Measurements from ENCODE around the gene SECISBP2L.

Gene SECISBP2L

GRCh38 chr15:48968066-48968465, 78.2 kb downstream of the SECISBP2L start:
- TF ChIP-seq CTCF (IDR thresholded peaks at IDR 0.05; ENCODE audit: low read depth, low read length, poor library complexity, severe bottlenecking): no peak
- no peak for TF ChIP-seq EZH2phosphoT487 (IDR thresholded peaks at IDR 0.05; ENCODE audit: borderline replicate concordance, low read length)
- no peak overlapping the region for H3K4me3 ChIP-seq (ENCODE audit: low read length)
- H3K27ac ChIP-seq (ENCODE audit: low read depth, low read length): no peak overlapping the region
- no peaks in the 10 kb centered on the region for H3K36me3 ChIP-seq (ENCODE audit: control insufficient read depth, low read length)
- H3K9me3 ChIP-seq (ENCODE audit: control insufficient read depth, insufficient read depth, low read length): no peaks in the 10 kb centered on the region
- no peaks in the 10 kb centered on the region for H4K20me1 ChIP-seq (ENCODE audit: control insufficient read depth, insufficient read depth, low read depth, low read length)
- no peaks in the 10 kb centered on the region for H3K9me2 ChIP-seq (replicated peaks; ENCODE audit: control insufficient read depth, low read length)
- no peaks in the 10 kb centered on the region for H3K79me2 ChIP-seq (ENCODE audit: control insufficient read depth, low read length)
- H3K27me3 ChIP-seq (ENCODE audit: control insufficient read depth, low read length): no peaks in the 10 kb centered on the region
- no peak overlapping the region for H3K4me2 ChIP-seq (ENCODE audit: low read length)
- H3K4me1 ChIP-seq (ENCODE audit: control insufficient read depth, low read length): no peaks in the 10 kb centered on the region
- H3F3A ChIP-seq (ENCODE audit: control insufficient read depth, insufficient read depth): no peaks in the 10 kb centered on the region

GRCh38 chr15:48967336-48967735, 78.9 kb downstream of the SECISBP2L start:
- Histone ChIP-seq H3K4me3 (ENCODE audit: low read length) (no peak overlapping the region), H3K9me2 (replicated peaks; ENCODE audit: control insufficient read depth, low read length) (no peaks in the 10 kb centered on the region), H3K79me2 (ENCODE audit: control insufficient read depth, low read length) (no peaks in the 10 kb centered on the region), H4K20me1 (ENCODE audit: control insufficient read depth, insufficient read depth, low read depth, low read length) (no peaks in the 10 kb centered on the region), H3K4me1 (ENCODE audit: control insufficient read depth, low read length) (no peaks in the 10 kb centered on the region), H3K36me3 (ENCODE audit: control insufficient read depth, low read length) (no peaks in the 10 kb centered on the region), H3F3A (ENCODE audit: control insufficient read depth, insufficient read depth) (no peaks in the 10 kb centered on the region), H3K9me3 (ENCODE audit: control insufficient read depth, insufficient read depth, low read length) (no peaks in the 10 kb centered on the region), H3K4me2 (ENCODE audit: low read length) (no peak overlapping the region), H3K27ac (ENCODE audit: low read depth, low read length) (no peak overlapping the region), H3K27me3 (ENCODE audit: control insufficient read depth, low read length) (no peaks in the 10 kb centered on the region)
- no peak for TF ChIP-seq CTCF (IDR thresholded peaks at IDR 0.05; ENCODE audit: low read depth, low read length, poor library complexity, severe bottlenecking)

- Histone ChIP-seq H3K36me3 (ENCODE audit: control insufficient read depth, low read length) (no peaks in the 10 kb centered on the region), H3K27ac (ENCODE audit: low read depth, low read length) (no peak overlapping the region), H3K27me3 (ENCODE audit: control insufficient read depth, low read length) (no peaks in the 10 kb centered on the region), H3K9me3 (ENCODE audit: control insufficient read depth, insufficient read depth, low read length) (no peaks in the 10 kb centered on the region), H3K4me1 (ENCODE audit: control insufficient read depth, low read length) (no peaks in the 10 kb centered on the region), H3K4me2 (ENCODE audit: low read length) (no peak overlapping the region), H3K9me2 (replicated peaks; ENCODE audit: control insufficient read depth, low read length) (no peaks in the 10 kb centered on the region), H3F3A (ENCODE audit: control insufficient read depth, insufficient read depth) (no peaks in the 10 kb centered on the region), H3K79me2 (ENCODE audit: control insufficient read depth, low read length) (no peaks in the 10 kb centered on the region), H3K4me3 (ENCODE audit: low read length) (no peak overlapping the region), H4K20me1 (ENCODE audit: control insufficient read depth, insufficient read depth, low read depth, low read length) (no peaks in the 10 kb centered on the region)
- TF ChIP-seq CTCF (IDR thresholded peaks at IDR 0.05; ENCODE audit: low read depth, low read length, poor library complexity, severe bottlenecking) (no peak), EZH2phosphoT487 (IDR thresholded peaks at IDR 0.05; ENCODE audit: borderline replicate concordance, low read length) (no peak)
These were observed 79.5 kb downstream of the SECISBP2L start for GRCh38 chr15:48966595-48967301.
